Body of pancreas (tissue), 4 donors: Measurements from ENCODE around the gene RIMS4. TPM values are rescaled to one million over a fixed set of nuclear protein-coding genes. Genes with fewer than 3 reads are reported as not detected.

Experiments
- ATAC-seq: fragments of 150-250 bp; one replicate; pipeline ENCODE4 v1.9.1; 2016
- DNase-seq, 4 donors: peaks; one replicate each; pipeline ENCODE4 v3.0.0-alpha.2; 2019
- H3K27ac ChIP-seq, 4 donors: fragments of 200-600 bp; sonication (generic); 1 replicate in 3 of 4; 2 replicates in 1 of 4; pipeline versions ENCODE4 v1.5.1 to v1.6.1; 2016 to 2019; ENCODE audit warnings: mild to moderate bottlenecking in 1 of 4, mixed read lengths in 1 of 4, moderate library complexity in 1 of 4
- H3K27me3 ChIP-seq, 2 donors: fragments of 200-600 bp; sonication (generic); one replicate each; pipeline ENCODE4 v1.6.0; 2016; ENCODE audit warnings: mild to moderate bottlenecking in 1 of 2
- H3K36me3 ChIP-seq, 2 donors: fragments of 200-600 bp; sonication (generic); replicated peaks in 1 of 2; 2 replicates each; pipeline ENCODE4 v1.5.1; 2016; ENCODE audit warnings: low read depth in 2 of 2; ENCODE audit not compliant: insufficient read depth in 1 of 2
- H3K4me1 ChIP-seq: fragments of 200-600 bp; sonication (generic); one replicate; pipeline ENCODE4 v1.6.0; 2016
- H3K4me3 ChIP-seq, 2 donors: fragments of 200-600 bp; sonication (generic); 1 replicate in 1 of 2; 2 replicates in 1 of 2; pipeline ENCODE4 v1.5.1; 2016 to 2019
- H3K9me3 ChIP-seq, 3 donors: fragments of 200-600 bp; sonication (generic); 1 replicate in 2 of 3; 2 replicates in 1 of 3; pipeline ENCODE4 v1.5.1; 2016
- POLR2A ChIP-seq, 3 donors: fragments of 450-650 bp; IDR thresholded peaks; one replicate each; pipeline ENCODE4 v1.6.1; 2016; ENCODE audit warnings: antibody characterized with exemption in 3 of 3, mild to moderate bottlenecking in 2 of 3
- WGBS, 2 donors: methylation state at CpG; one replicate each; pipeline ENCODE4 v1.1.5; 2017; 5-methylcytosine and 5-hydroxymethylcytosine counted together
- intact Hi-C: fragments of 100-400 bp; cut with DNase I; formaldehyde crosslinking; loops from one replicate; pipeline ENCODE4 v1.15.1; 2023
- total RNA-seq, 2 donors: library from RNA; depleted of rRNA; stranded (reverse); fragments of >200 nt; gene quantifications; one replicate each; pipeline ENCODE4 v1.1.0, GENCODE V29; 2016
- TF ChIP-seq, protein P1 (sequence below), 7 experiments: fragments of 450-650 bp in 4 of 7; fragments of 200-600 bp in 3 of 7; sonication (generic) in 3 of 7; IDR thresholded peaks; one replicate each; pipeline ENCODE4 v1.5.1; 2016 to 2019; ENCODE audit warnings: antibody characterized with exemption in 7 of 7

Gene RIMS4
- total RNA-seq, 2 donors from 2014 or later: 0.26 TPM; not detected in 1

- H3K9me3 ChIP-seq: no peaks in the 10 kb centered on the region
- no peaks in the 10 kb centered on the region for H3K27me3 ChIP-seq
- WGBS, 2 donors: 56 to 65% methylated on average over 3 of the region's 3 CpGs
- H3K4me1 ChIP-seq: peaks cover 8% of the 10 kb centered on the region
- no peak overlapping the region for H3K4me3 ChIP-seq
- intact Hi-C loops: no loop called here
- no peak for ATAC-seq
- no peak for DNase-seq
- no peaks in the 10 kb centered on the region for H3K36me3 ChIP-seq
- no peak overlapping the region for H3K27ac ChIP-seq
- TF ChIP-seq, protein P1, sequence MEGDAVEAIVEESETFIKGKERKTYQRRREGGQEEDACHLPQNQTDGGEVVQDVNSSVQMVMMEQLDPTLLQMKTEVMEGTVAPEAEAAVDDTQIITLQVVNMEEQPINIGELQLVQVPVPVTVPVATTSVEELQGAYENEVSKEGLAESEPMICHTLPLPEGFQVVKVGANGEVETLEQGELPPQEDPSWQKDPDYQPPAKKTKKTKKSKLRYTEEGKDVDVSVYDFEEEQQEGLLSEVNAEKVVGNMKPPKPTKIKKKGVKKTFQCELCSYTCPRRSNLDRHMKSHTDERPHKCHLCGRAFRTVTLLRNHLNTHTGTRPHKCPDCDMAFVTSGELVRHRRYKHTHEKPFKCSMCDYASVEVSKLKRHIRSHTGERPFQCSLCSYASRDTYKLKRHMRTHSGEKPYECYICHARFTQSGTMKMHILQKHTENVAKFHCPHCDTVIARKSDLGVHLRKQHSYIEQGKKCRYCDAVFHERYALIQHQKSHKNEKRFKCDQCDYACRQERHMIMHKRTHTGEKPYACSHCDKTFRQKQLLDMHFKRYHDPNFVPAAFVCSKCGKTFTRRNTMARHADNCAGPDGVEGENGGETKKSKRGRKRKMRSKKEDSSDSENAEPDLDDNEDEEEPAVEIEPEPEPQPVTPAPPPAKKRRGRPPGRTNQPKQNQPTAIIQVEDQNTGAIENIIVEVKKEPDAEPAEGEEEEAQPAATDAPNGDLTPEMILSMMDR (IDR thresholded peaks at IDR 0.05): no peak
- TF ChIP-seq POLR2A (IDR thresholded peaks at IDR 0.05): no peak
These were observed 41.2 kb upstream of the RIMS4 start for GRCh38 chr20:44851545-44851944.

- Histone ChIP-seq H3K9me3 (no peaks in the 10 kb centered on the region), H3K27me3 (no peaks in the 10 kb centered on the region), H3K4me3 (no peak overlapping the region), H3K4me1 (peaks cover under 1% of the 10 kb centered on the region), H3K36me3 (no peaks in the 10 kb centered on the region), H3K27ac (no peak overlapping the region)
- DNase-seq (no peak), ATAC-seq (no peak)
- WGBS, 2 donors: 75 to 83% methylated on average over 1 of the region's 1 CpG
- TF ChIP-seq POLR2A (IDR thresholded peaks at IDR 0.05): no peak
- TF ChIP-seq, protein P1 (IDR thresholded peaks at IDR 0.05): no peak
- intact Hi-C loops: no loop called here
These were observed 40.5 kb upstream of the RIMS4 start for GRCh38 chr20:44850837-44851236.

GRCh38 chr20:44850272-44850671, 39.9 kb upstream of the RIMS4 start:
- intact Hi-C loops: no loop called here
- H3K9me3 ChIP-seq: no peaks in the 10 kb centered on the region
- WGBS, 2 donors: 80 to 81% methylated on average over 3 of the region's 3 CpGs
- H3K27ac ChIP-seq: no peak overlapping the region
- no peaks in the 10 kb centered on the region for H3K36me3 ChIP-seq
- no peaks in the 10 kb centered on the region for H3K27me3 ChIP-seq
- H3K4me3 ChIP-seq: no peak overlapping the region
- no peaks in the 10 kb centered on the region for H3K4me1 ChIP-seq
- ATAC-seq (no peak), DNase-seq (no peak)
- TF ChIP-seq POLR2A (IDR thresholded peaks at IDR 0.05): no peak
- TF ChIP-seq, protein P1 (IDR thresholded peaks at IDR 0.05): no peak

DNA sequence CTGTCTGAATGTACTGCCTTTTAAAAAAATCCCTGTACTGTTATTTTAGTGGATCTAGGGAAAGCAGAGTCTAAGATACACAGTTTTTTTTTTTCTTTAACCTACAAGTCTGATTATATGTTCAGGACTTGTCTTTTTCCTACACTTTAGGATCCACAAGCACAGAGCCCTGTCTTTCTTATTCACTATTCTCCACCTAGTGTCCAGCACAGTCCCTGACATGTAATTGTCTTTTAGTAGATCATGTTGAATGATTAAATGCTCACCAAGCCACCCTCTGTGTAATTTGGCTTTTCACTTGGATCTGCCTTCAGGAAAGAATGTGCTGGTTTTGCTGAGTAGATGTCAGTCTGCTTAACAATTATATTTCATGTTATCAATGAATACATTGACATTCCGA, 39.4 kb upstream of the RIMS4 start:
- Histone ChIP-seq H3K4me1 (no peaks in the 10 kb centered on the region), H3K9me3 (no peaks in the 10 kb centered on the region), H3K4me3 (no peak overlapping the region), H3K27ac (no peak overlapping the region), H3K27me3 (no peaks in the 10 kb centered on the region), H3K36me3 (no peaks in the 10 kb centered on the region)
- no peak for DNase-seq
- intact Hi-C loops: no loop called here
- ATAC-seq: no peak
- WGBS, 2 donors: 56 to 64% methylated on average over 1 of the region's 1 CpG
- no peak for TF ChIP-seq POLR2A (IDR thresholded peaks at IDR 0.05)
- TF ChIP-seq, protein P1 (IDR thresholded peaks at IDR 0.05): no peak

DNA sequence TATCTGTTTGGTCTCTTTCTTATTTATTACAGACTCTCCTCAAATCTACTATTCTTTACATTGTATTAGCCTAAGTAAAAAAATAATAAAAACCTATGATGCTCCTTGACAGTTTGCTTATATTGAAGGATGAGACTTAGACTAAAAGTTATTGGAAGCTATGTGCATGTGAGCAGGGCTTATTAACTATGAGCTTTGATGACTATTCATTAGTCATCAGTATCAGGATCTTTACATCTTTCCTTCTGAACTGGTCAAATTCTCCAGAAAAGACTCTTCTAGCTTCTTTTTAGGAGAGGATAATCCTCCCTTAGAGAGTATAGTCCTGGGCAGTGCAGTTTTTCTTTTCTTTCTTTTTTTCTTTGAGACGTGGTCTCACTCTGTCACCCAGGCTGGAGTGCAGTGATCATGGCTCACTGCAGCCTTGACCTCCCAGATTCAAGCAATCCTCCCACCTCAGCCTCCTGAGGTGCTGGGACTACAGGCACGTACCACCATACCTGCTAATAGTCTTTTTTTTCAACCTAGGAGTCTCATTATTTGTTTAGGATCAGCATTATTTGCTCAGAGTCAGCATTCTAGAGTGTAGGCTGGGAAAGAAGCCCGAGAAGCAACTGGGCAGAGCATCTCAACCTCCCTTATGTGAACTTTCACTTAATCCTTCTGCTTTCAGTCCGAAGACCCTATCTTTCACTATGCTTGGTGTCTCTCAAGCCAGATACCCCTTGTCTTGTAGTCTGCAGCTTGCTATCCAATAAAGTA, 38.1 kb upstream of the RIMS4 start:
- no peak overlapping the region for H3K4me3 ChIP-seq
- H3K27ac ChIP-seq: no peak overlapping the region
- TF ChIP-seq, protein P1 (IDR thresholded peaks at IDR 0.05): no peak
- TF ChIP-seq POLR2A (IDR thresholded peaks at IDR 0.05): no peak
- DNase-seq (no peak), ATAC-seq (no peak)
- H3K4me1 ChIP-seq: no peaks in the 10 kb centered on the region
- 58 to 61% methylated on average over 4 of the region's 4 CpGs for WGBS, 2 donors
- H3K36me3 ChIP-seq: no peaks in the 10 kb centered on the region
- no peaks in the 10 kb centered on the region for H3K9me3 ChIP-seq
- no peaks in the 10 kb centered on the region for H3K27me3 ChIP-seq
- intact Hi-C loops: no loop called here
